HL-60 (cell line): ENCODE results near the gene CASTOR1.

Source experiments
- CTCF ChIP-seq: IDR thresholded peaks from one replicate; pipeline ENCODE4 v1.5.1; 2011; ENCODE audit warnings: low read length, control low read depth, inconsistent platforms; ENCODE audit not compliant: insufficient read depth
- GABPA ChIP-seq: IDR thresholded peaks from 2 replicates; pipeline ENCODE4 v1.6.1; 2012; ENCODE audit warnings: low read depth

GRCh38 chr22:30338802-30339201 lies 49.5 kb upstream of the CASTOR1 start:
- no peak for TF ChIP-seq CTCF
- TF ChIP-seq GABPA = no peak
